Motor neuron (in vitro differentiated cells): ENCODE measurements around the gene APCDD1. TPM values are rescaled to one million over a fixed set of nuclear protein-coding genes. Genes with fewer than 3 reads are reported as not detected.
"Not testable (repeated sequence)": the region's sequence is repeated elsewhere in the genome, so short reads cannot be mapped to it uniquely, and the experiment has no call there.

ENCODE experiments used
- ATAC-seq, 8 experiments: fragments of 200-7000 bp; cut with Tn5 transposase; replicated peaks in 6 of 8; 2 replicates each; pipeline ENCODE4 v1.8.0; 2021; ENCODE audit warnings: mild to moderate bottlenecking in 8 of 8, moderate library complexity in 8 of 8
- H3K27ac ChIP-seq, 2 donors: fragments of 250-450 bp; sonication (Bioruptor Pico); 2 replicates each; pipeline ENCODE4 v1.9.0; 2021; ENCODE audit warnings: antibody characterized with exemption in 2 of 2, mild to moderate bottlenecking in 2 of 2, moderate library complexity in 1 of 2
- H3K4me1 ChIP-seq, 2 donors: fragments of 250-450 bp; sonication (Bioruptor Pico); replicated peaks in 1 of 2; 2 replicates each; pipeline ENCODE4 v1.6.1; 2021; ENCODE audit warnings: antibody characterized with exemption in 2 of 2, mild to moderate bottlenecking in 2 of 2, moderate library complexity in 1 of 2
- H3K4me3 ChIP-seq, 5 donors: fragments of 250-450 bp; sonication (Bioruptor Pico); 2 replicates each; pipeline ENCODE4 v1.9.0; 2021; ENCODE audit warnings: antibody characterized with exemption in 5 of 5, mild to moderate bottlenecking in 5 of 5, moderate library complexity in 4 of 5
- WGBS, 10 experiments: fragments of 450-650 bp; shearing (Covaris generic); methylation state at CpG; one replicate each; pipeline ENCODE4 v1.0.0; 2022; 5-methylcytosine and 5-hydroxymethylcytosine counted together
- in situ Hi-C, 9 experiments: fragments of 400-800 bp; cut with MboI; loops; one replicate each; pipeline ENCODE4 v1.15.0; 2021; ENCODE audit warnings: low sequenced_read_pairs in 9 of 9, low pct_unique_long_range_greater_than_20kb in 2 of 9; ENCODE audit not compliant: unreplicated experiment in 9 of 9
- total RNA-seq, 8 experiments: library from RNA; unstranded; fragments of 300-600 nt; gene quantifications; 2 replicates each; pipeline versions ENCODE4 v1.2.3 to v1.2.4, GENCODE V29; 2022

Gene APCDD1
- total RNA-seq, 8 experiments from 2014 or later = 5.5 to 304 (median 25.6) TPM

GRCh38 chr18:10490401-10491165, 36.1 kb downstream of the APCDD1 start:
- Histone ChIP-seq H3K4me1 (no peaks in the 10 kb centered on the region), H3K27ac (no peak overlapping the region), H3K4me3 (no peak overlapping the region)
- WGBS, 10 experiments = 30 to 100% (median 88%) methylated on average over 1 to 10 of the region's 14 CpGs
- peak in 1 of 8 experiments; percentile 7 for ATAC-seq
- in situ Hi-C loops = no loop called here

- in situ Hi-C loops = no loop called here
- Histone ChIP-seq H3K4me3 (no peak overlapping the region), H3K4me1 (no peaks in the 10 kb centered on the region), H3K27ac (no peak overlapping the region)
- WGBS, 10 experiments = 25 to 100% (median 75%) methylated on average over 1 to 2 of the region's 2 CpGs; no CpG with 5 or more reads in 2 of the 10 experiments
- no peak for ATAC-seq
Measured at GRCh38 chr18:10495936-10496335, 41.5 kb downstream of the APCDD1 start.

GRCh38 chr18:10497206-10497749, 42.8 kb downstream of the APCDD1 start:
- H3K4me1 ChIP-seq = no peaks in the 10 kb centered on the region
- H3K4me3 ChIP-seq = no peak overlapping the region
- in situ Hi-C loops = no loop called here
- ATAC-seq = peak in 2 of 8 experiments; percentile 38 to 53
- H3K27ac ChIP-seq = no peak overlapping the region

- Histone ChIP-seq H3K27ac (no peak overlapping the region), H3K4me1 (no peaks in the 10 kb centered on the region), H3K4me3 (no peak overlapping the region)
- 53 to 94% (median 81%) methylated on average over 3 to 6 of the region's 6 CpGs for WGBS, 10 experiments
- no peak for ATAC-seq
- in situ Hi-C loops = no loop called here
Measured at GRCh38 chr18:10499230-10499629, 44.8 kb downstream of the APCDD1 start.

GRCh38 chr18:10500038-10500437, 45.6 kb downstream of the APCDD1 start:
- no peak overlapping the region for H3K4me3 ChIP-seq
- 47 to 100% (median 66%) methylated on average over 1 to 2 of the region's 2 CpGs for WGBS, 10 experiments
- no peaks in the 10 kb centered on the region for H3K4me1 ChIP-seq
- in situ Hi-C loops = loop anchor here in 5 of 9 experiments (25.0 kb wide), 3 partner anchors 263 to 538 kb away; no protein-coding TSS in a partner anchor
- H3K27ac ChIP-seq = no peak overlapping the region
- no peak for ATAC-seq

- H3K27ac ChIP-seq = no peak overlapping the region
- no peaks in the 10 kb centered on the region for H3K4me1 ChIP-seq
- ATAC-seq = no peak
- in situ Hi-C loops = loop anchor here in 5 of 9 experiments (25.0 kb wide), 3 partner anchors 267 to 542 kb away; no protein-coding TSS in a partner anchor
- WGBS, 10 experiments = 0 to 91% (median 75%) methylated on average over 1 of the region's 1 CpG; no CpG with 5 or more reads in 1 of the 10 experiments
- H3K4me3 ChIP-seq = no peak overlapping the region
Measured at GRCh38 chr18:10504723-10505122, 50.3 kb downstream of the APCDD1 start.

GRCh38 chr18:10505892-10506291, 51.5 kb downstream of the APCDD1 start:
- WGBS, 10 experiments = 99 to 100% methylated on average over 2 to 11 of the region's 19 CpGs; no CpG with 5 or more reads in 8 of the 10 experiments
- not testable (repeated sequence) for H3K27ac ChIP-seq, H3K4me1 ChIP-seq, H3K4me3 ChIP-seq, ATAC-seq
- in situ Hi-C loops = loop anchor here in 5 of 9 experiments (25.0 kb wide), 3 partner anchors 269 to 544 kb away; no protein-coding TSS in a partner anchor

GRCh38 chr18:10508591-10508990, 54.2 kb downstream of the APCDD1 start:
- in situ Hi-C loops = loop anchor here in 5 of 9 experiments (25.0 kb wide), 3 partner anchors 271 to 546 kb away; no protein-coding TSS in a partner anchor
- no peak overlapping the region for H3K4me3 ChIP-seq
- no peak for ATAC-seq

GRCh38 chr18:10511236-10511635, 56.8 kb downstream of the APCDD1 start:
- WGBS, 10 experiments = 31 to 100% (median 86%) methylated on average over 1 to 2 of the region's 2 CpGs; no CpG with 5 or more reads in 1 of the 10 experiments
- in situ Hi-C loops = loop anchor here in 8 of 9 experiments (10.0 to 25.0 kb wide), 5 partner anchors 274 to 549 kb away; no protein-coding TSS in a partner anchor
- ATAC-seq = no peak
- H3K4me3 ChIP-seq = no peak overlapping the region
- no peak overlapping the region for H3K27ac ChIP-seq
- H3K4me1 ChIP-seq = peaks cover 2 to 9% of the 10 kb centered on the region in 2 donors

More at GRCh38 chr18:10508591-10508990, 54.2 kb downstream of the APCDD1 start:
- no peak overlapping the region for H3K27ac ChIP-seq
- no peaks in the 10 kb centered on the region for H3K4me1 ChIP-seq

- Histone ChIP-seq H3K4me3 (no peak overlapping the region), H3K4me1 (peaks cover 11 to 18% of the 10 kb centered on the region in 2 donors), H3K27ac (no peak overlapping the region)
- WGBS, 10 experiments = 8 to 100% (median 57%) methylated on average over 1 to 3 of the region's 3 CpGs; no CpG with 5 or more reads in 4 of the 10 experiments
- peak in 1 of 8 experiments; percentile 16 for ATAC-seq
- in situ Hi-C loops = loop anchor here in 8 of 9 experiments (10.0 to 25.0 kb wide), 5 partner anchors 277 to 552 kb away; no protein-coding TSS in a partner anchor
Measured at GRCh38 chr18:10514082-10514481, 59.6 kb downstream of the APCDD1 start.

- Histone ChIP-seq H3K4me3 (no peak overlapping the region), H3K4me1 (peaks cover 11 to 18% of the 10 kb centered on the region in 2 donors), H3K27ac (no peak overlapping the region)
- peak in 1 of 8 experiments; percentile 47 for ATAC-seq
- in situ Hi-C loops = loop anchor here in 8 of 9 experiments (10.0 to 25.0 kb wide), 5 partner anchors 277 to 552 kb away; no protein-coding TSS in a partner anchor
Measured at GRCh38 chr18:10514601-10515000, 60.2 kb downstream of the APCDD1 start.

GRCh38 chr18:10515456-10515855, 61.0 kb downstream of the APCDD1 start:
- peaks cover 11 to 18% of the 10 kb centered on the region in 2 donors for H3K4me1 ChIP-seq
- no peak overlapping the region for H3K27ac ChIP-seq
- ATAC-seq = no peak
- in situ Hi-C loops = loop anchor here in 8 of 9 experiments (10.0 to 25.0 kb wide), 5 partner anchors 278 to 553 kb away; no protein-coding TSS in a partner anchor
- no peak overlapping the region for H3K4me3 ChIP-seq
- 17 to 100% (median 67%) methylated on average over 1 to 4 of the region's 4 CpGs; no CpG with 5 or more reads in 3 of the 10 experiments for WGBS, 10 experiments

GRCh38 chr18:10516078-10516477, 61.6 kb downstream of the APCDD1 start:
- peaks cover 11 to 18% of the 10 kb centered on the region in 2 donors for H3K4me1 ChIP-seq
- in situ Hi-C loops = loop anchor here in 8 of 9 experiments (10.0 to 25.0 kb wide), 5 partner anchors 279 to 554 kb away; no protein-coding TSS in a partner anchor
- no peak overlapping the region for H3K27ac ChIP-seq

More at GRCh38 chr18:10516078-10516477, 61.6 kb downstream of the APCDD1 start:
- WGBS, 10 experiments = 29 to 100% (median 100%) methylated on average over 1 to 2 of the region's 2 CpGs; no CpG with 5 or more reads in 2 of the 10 experiments
- H3K4me3 ChIP-seq = no peak overlapping the region
- no peak for ATAC-seq
